SK-N-SH treated with all-trans-retinoic acid at 6 μM for 48 hours (cell line): ENCODE results near the gene IFT27.

Experiments
- ESRRG ChIP-seq: fragments of 250-450 bp; sonication (Bioruptor Pico); IDR thresholded peaks from 2 replicates; pipeline ENCODE4 v1.6.1; 2021; ENCODE audit warnings: mild to moderate bottlenecking
- OSR1 ChIP-seq: fragments of 250-450 bp; sonication (Bioruptor Pico); IDR thresholded peaks from 2 replicates; pipeline ENCODE4 v1.8.0; 2022; ENCODE audit warnings: moderate library complexity, mild to moderate bottlenecking, inconsistent platforms
- PATZ1 ChIP-seq: fragments of 250-450 bp; sonication (Bioruptor Pico); IDR thresholded peaks from 2 replicates; pipeline ENCODE4 v1.8.0; 2020; ENCODE audit warnings: mild to moderate bottlenecking, moderate library complexity, borderline replicate concordance
- PPARA ChIP-seq: fragments of 250-450 bp; sonication (Bioruptor Pico); IDR thresholded peaks from 2 replicates; pipeline ENCODE4 v1.5.0; 2020; ENCODE audit warnings: mild to moderate bottlenecking, borderline replicate concordance
- TCF4 ChIP-seq: fragments of 250-450 bp; sonication (Bioruptor Pico); IDR thresholded peaks from 2 replicates; pipeline ENCODE4 v1.8.0; 2021; ENCODE audit warnings: mild to moderate bottlenecking, moderate library complexity, borderline replicate concordance
- TOX ChIP-seq: fragments of 250-450 bp; sonication (Bioruptor Pico); IDR thresholded peaks from 2 replicates; pipeline ENCODE4 v1.8.0; 2021; ENCODE audit warnings: mild to moderate bottlenecking, moderate library complexity, borderline replicate concordance
- ZNF565 ChIP-seq: fragments of 450-650 bp; formaldehyde crosslinking; conservative IDR thresholded peaks from 2 replicates; pipeline ENCODE4 v1.5.0; 2020; ENCODE audit warnings: low read depth, mild to moderate bottlenecking, moderate library complexity
- TF ChIP-seq, protein P1 (sequence below): fragments of 250-450 bp; sonication (Bioruptor Pico); IDR thresholded peaks from 2 replicates; pipeline ENCODE4 v1.5.1; 2020; ENCODE audit warnings: low read depth, mild to moderate bottlenecking, moderate library complexity

DNA sequence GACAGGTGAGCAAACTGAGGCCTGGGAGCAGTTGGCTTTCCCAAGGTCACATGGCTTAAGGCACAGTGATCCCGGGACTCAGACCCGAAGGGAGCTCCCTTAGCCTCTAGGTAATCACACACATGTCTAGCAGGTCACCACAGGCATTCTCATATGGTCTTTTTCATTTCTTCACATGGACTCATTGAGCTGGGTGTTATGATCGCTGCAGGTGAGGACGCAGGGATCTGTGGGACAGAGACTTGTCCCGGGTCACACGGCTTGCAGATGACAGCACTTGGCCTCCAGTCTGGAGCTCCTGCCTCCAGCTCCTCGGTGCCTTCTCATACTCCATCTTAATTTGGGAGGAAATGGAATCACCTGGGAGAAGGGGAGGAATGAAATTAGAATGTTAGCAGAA is 48.8 kb downstream of the IFT27 start:
- TF ChIP-seq PPARA (CRISPR knock-in tag): no peak
- TF ChIP-seq OSR1 (CRISPR knock-in tag): no peak
- TF ChIP-seq ZNF565: no peak
- TF ChIP-seq, protein P1, sequence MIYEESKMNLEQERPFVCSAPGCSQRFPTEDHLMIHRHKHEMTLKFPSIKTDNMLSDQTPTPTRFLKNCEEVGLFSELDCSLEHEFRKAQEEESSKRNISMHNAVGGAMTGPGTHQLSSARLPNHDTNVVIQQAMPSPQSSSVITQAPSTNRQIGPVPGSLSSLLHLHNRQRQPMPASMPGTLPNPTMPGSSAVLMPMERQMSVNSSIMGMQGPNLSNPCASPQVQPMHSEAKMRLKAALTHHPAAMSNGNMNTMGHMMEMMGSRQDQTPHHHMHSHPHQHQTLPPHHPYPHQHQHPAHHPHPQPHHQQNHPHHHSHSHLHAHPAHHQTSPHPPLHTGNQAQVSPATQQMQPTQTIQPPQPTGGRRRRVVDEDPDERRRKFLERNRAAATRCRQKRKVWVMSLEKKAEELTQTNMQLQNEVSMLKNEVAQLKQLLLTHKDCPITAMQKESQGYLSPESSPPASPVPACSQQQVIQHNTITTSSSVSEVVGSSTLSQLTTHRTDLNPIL (CRISPR knock-in tag): no peak
- no peak for TF ChIP-seq PATZ1
- TF ChIP-seq ESRRG: no peak
- TF ChIP-seq TOX (CRISPR knock-in tag): no peak
- no peak for TF ChIP-seq TCF4 (CRISPR knock-in tag)
